ENCODE results near the gene LIMS1.

Gene LIMS1

GRCh38 chr2:108614043-108614545 lies 79.8 kb downstream of the LIMS1 start:
- ChIA-PET CTCF (interaction anchor here (8.3 kb wide), 1 partner anchor 21 kb away, joined by 85 read pairs; no protein-coding TSS in a partner anchor), POLR2A (no interaction called here)
- TF ChIP-seq FOXM1 (IDR thresholded peaks at IDR 0.05; ENCODE audit: borderline replicate concordance) (no peak), HDGF (IDR thresholded peaks at IDR 0.05; ENCODE audit: borderline replicate concordance) (no peak), LEF1 (IDR thresholded peaks at IDR 0.05; ENCODE audit: borderline replicate concordance) (no peak), SUZ12 (IDR thresholded peaks at IDR 0.05) (no peak), ZNF384 (IDR thresholded peaks at IDR 0.05) (no peak), L3MBTL2 (conservative IDR thresholded peaks at IDR 0.05) (no peak), NFRKB (IDR thresholded peaks at IDR 0.05) (no peak), TARDBP (IDR thresholded peaks at IDR 0.05) (no peak), SP1 (IDR thresholded peaks at IDR 0.05) (no peak), PKNOX1 (IDR thresholded peaks at IDR 0.05) (no peak)
- no peak for DNase-seq (ENCODE audit: extremely low spot score)

- no peak for TF ChIP-seq FOXA1 (IDR thresholded peaks at IDR 0.05)
- no peak for TF ChIP-seq FOXK2 (IDR thresholded peaks at IDR 0.05)
- TF ChIP-seq SUZ12 (IDR thresholded peaks at IDR 0.05), result no peak
- CTCF ChIA-PET, result interaction anchor here (8.3 kb wide), 1 partner anchor 21 kb away, joined by 85 read pairs; no protein-coding TSS in a partner anchor
- DNase-seq (ENCODE audit: extremely low spot score), result no peak
- POLR2A ChIA-PET, result no interaction called here
These were observed 80.4 kb downstream of the LIMS1 start for GRCh38 chr2:108614659-108615058.

- ChIA-PET POLR2A (interaction anchor here (1.1 kb wide), 1 partner anchor 18 kb away, joined by 4 read pairs; no protein-coding TSS in a partner anchor), CTCF (interaction anchor here (1.3 to 8.3 kb wide), 2 partner anchors 13 to 20 kb away, joined by 3 to 85 read pairs; no protein-coding TSS in a partner anchor)
- no peak for DNase-seq (ENCODE audit: extremely low spot score)
- TF ChIP-seq FOXK2 (IDR thresholded peaks at IDR 0.05) (no peak), ARNT (IDR thresholded peaks at IDR 0.05) (no peak), LEF1 (IDR thresholded peaks at IDR 0.05; ENCODE audit: borderline replicate concordance) (no peak), FOXA1 (IDR thresholded peaks at IDR 0.05) (no peak), ELF4 (IDR thresholded peaks at IDR 0.05) (no peak), ZNF384 (IDR thresholded peaks at IDR 0.05) (no peak), NFRKB (IDR thresholded peaks at IDR 0.05) (no peak), BHLHE40 (IDR thresholded peaks at IDR 0.05; ENCODE audit: borderline replicate concordance) (no peak), SUZ12 (IDR thresholded peaks at IDR 0.05) (no peak), CTBP1 (IDR thresholded peaks at IDR 0.05; ENCODE audit: borderline replicate concordance) (no peak), TARDBP (IDR thresholded peaks at IDR 0.05) (no peak), PKNOX1 (IDR thresholded peaks at IDR 0.05) (no peak), SP1 (IDR thresholded peaks at IDR 0.05) (no peak), L3MBTL2 (conservative IDR thresholded peaks at IDR 0.05) (no peak)
These were observed 81.3 kb downstream of the LIMS1 start for GRCh38 chr2:108615480-108616090.

GRCh38 chr2:108616318-108616717 lies 82.0 kb downstream of the LIMS1 start:
- no peak for DNase-seq (ENCODE audit: extremely low spot score)
- ChIA-PET POLR2A (interaction anchor here (1.1 kb wide), 2 partner anchors 16 to 18 kb away, joined by 3 to 4 read pairs; no protein-coding TSS in a partner anchor), CTCF (interaction anchor here (0.6 to 8.3 kb wide), 6 partner anchors 11 to 237 kb away, joined by 3 to 85 read pairs (median 4); no protein-coding TSS in a partner anchor)
- TF ChIP-seq SP1 (IDR thresholded peaks at IDR 0.05) (no peak), SUZ12 (IDR thresholded peaks at IDR 0.05) (no peak), FOXA1 (IDR thresholded peaks at IDR 0.05) (no peak), LEF1 (IDR thresholded peaks at IDR 0.05; ENCODE audit: borderline replicate concordance) (no peak), BHLHE40 (IDR thresholded peaks at IDR 0.05; ENCODE audit: borderline replicate concordance) (no peak), TARDBP (IDR thresholded peaks at IDR 0.05) (no peak), HDGF (IDR thresholded peaks at IDR 0.05; ENCODE audit: borderline replicate concordance) (no peak), PKNOX1 (IDR thresholded peaks at IDR 0.05) (no peak), CTBP1 (IDR thresholded peaks at IDR 0.05; ENCODE audit: borderline replicate concordance) (no peak), NFRKB (IDR thresholded peaks at IDR 0.05) (no peak), ARNT (IDR thresholded peaks at IDR 0.05) (no peak), ELF4 (IDR thresholded peaks at IDR 0.05) (no peak), FOXK2 (IDR thresholded peaks at IDR 0.05) (no peak), ZNF384 (IDR thresholded peaks at IDR 0.05) (no peak), L3MBTL2 (conservative IDR thresholded peaks at IDR 0.05) (no peak), FOXM1 (IDR thresholded peaks at IDR 0.05; ENCODE audit: borderline replicate concordance) (no peak)

GRCh38 chr2:108616751-108617161 lies 82.5 kb downstream of the LIMS1 start:
- ChIA-PET POLR2A (interaction anchor here (1.1 kb wide), 2 partner anchors 16 to 17 kb away, joined by 3 to 4 read pairs; no protein-coding TSS in a partner anchor), CTCF (interaction anchor here (0.6 to 8.3 kb wide), 7 partner anchors 10 to 238 kb away, joined by 3 to 85 read pairs (median 4); no protein-coding TSS in a partner anchor)
- TF ChIP-seq ARNT (IDR thresholded peaks at IDR 0.05) (0 out of 2 replicates have a peak, but pooled peaks have one; percentile 41), CTBP1 (IDR thresholded peaks at IDR 0.05; ENCODE audit: borderline replicate concordance) (peak; percentile 62; the same call in 1 of the 2 replicates), SUZ12 (IDR thresholded peaks at IDR 0.05) (no peak), PKNOX1 (IDR thresholded peaks at IDR 0.05) (peak; percentile 93), ELF4 (IDR thresholded peaks at IDR 0.05) (no peak), HDGF (IDR thresholded peaks at IDR 0.05; ENCODE audit: borderline replicate concordance) (no peak), LEF1 (IDR thresholded peaks at IDR 0.05; ENCODE audit: borderline replicate concordance) (peak; percentile 64; the same call in 1 of the 2 replicates)
- peak; percentile 48 for DNase-seq (ENCODE audit: extremely low spot score)
